NCI-H1930 (cell line): ENCODE data around the gene C12orf76.
"Not testable (repeated sequence)": the region's sequence is repeated elsewhere in the genome, so short reads cannot be mapped to it uniquely, and the experiment has no call there.

Experiments
- DNase-seq, 2 experiments: peaks; one replicate each; lab custom pipeline; 2025; lab: John Stamatoyannopoulos, UW

Gene C12orf76

DNA sequence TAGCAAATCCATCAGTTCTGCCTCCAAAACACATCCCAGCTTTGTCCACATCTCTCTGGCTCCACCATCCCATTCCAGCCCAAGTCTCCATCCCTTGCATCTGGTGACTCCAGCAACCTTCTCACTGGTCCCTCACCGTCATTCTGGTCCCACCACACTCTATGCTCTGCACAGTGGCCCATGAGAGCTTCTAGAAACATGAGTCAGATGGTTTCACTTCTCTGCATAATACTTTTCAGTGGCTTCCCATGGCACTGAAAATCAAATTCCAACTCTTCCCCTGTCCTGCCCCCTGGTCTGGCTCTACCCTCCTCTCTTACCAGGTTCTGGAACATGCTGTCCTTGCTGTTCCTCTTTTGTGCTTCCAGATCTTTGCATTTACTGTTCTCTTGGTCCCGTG lies 17.2 kb upstream of the C12orf76 start:
- DNase-seq, result no peak

DNA sequence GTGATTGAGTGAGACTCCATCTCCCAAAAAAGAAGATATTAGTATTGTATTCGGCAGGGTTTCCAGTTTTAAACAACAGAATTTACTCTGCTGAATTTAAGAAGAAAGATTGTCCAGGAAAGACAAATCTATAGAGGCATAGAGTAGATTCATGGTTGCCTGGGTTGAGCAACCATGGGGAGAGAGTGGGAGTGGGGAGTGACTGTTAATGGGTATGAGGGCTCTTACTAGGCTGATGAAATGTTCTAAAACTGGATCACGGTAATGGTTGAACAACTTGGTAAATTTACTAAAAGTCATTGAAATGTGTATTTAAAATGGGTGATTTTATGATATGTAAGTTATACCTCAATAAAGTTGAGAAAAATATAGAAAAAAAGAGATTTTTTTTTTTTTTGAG lies 13.9 kb upstream of the C12orf76 start:
- DNase-seq, result no peak

DNA sequence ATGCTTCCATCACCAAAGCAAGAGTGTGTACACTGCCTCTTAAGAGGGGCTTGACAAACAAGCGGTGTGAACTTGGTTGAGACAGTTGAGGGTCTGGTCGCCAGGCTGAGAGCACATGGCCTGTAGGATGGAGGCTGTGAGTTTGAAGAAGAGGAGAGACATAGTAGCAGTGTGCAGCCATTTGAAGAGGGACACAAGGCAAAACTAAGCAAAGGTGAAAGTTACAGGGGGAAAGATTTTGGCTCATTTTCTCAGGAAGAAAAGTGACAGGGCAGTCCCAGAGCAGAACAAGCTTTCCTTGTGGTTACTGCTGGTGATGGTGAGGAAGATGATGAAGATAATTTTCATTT lies 11.3 kb upstream of the C12orf76 start:
- no peak for DNase-seq

DNA sequence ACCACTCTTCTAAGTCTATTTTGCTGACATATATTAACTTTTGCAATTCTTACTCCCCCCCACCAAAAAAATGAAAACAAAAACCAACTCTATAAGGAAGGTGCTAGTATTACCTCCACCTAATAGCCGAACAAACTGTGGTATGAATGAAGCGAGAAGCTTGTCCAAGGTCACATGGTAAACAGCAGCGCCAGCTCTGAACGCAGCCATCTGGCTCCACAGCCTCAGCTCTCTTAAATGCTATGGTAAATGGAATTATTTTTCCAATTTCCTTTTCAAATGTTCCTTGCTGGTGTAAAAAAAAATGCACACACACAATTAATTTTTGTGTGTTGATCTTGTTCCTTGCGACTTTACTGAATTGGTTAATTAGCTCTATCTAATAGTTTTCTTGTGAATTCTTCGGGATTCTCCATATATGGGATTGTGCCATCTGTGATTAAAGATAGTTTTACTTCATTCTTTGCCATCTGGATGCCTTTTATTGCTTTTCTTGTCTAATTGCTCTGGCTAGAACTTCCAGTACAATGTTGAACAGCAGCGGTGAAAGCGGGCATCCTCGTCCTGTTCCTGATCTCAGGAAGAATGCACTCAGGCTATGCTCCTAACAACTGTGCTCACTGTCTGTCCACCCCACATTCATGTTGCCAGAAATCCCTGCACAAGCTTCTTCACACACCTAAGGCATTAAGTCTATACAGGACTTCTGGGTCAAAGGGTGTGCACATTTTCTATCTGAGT lies 10.7 kb upstream of the C12orf76 start:
- DNase-seq, result no peak

DNA sequence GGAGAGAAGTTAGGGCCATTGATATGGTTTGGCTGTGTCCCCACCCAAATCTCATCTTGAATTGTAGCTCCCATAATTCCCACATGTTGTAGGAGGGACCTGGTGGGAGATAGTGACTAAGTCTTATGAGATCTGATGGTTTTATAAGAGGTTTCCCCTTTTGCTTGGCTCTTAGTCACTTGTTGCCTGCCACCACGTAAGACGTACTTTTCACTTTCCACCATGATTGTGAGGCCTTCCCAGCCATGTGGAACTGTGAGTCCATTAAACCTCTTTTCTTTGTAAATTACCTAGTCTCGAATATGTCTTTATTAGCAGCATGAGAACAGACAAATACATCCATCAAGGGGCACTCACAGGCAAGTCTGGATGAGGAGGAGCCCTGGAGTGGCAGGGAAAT lies 8.3 kb upstream of the C12orf76 start:
- DNase-seq, result not testable (repeated sequence)

DNA sequence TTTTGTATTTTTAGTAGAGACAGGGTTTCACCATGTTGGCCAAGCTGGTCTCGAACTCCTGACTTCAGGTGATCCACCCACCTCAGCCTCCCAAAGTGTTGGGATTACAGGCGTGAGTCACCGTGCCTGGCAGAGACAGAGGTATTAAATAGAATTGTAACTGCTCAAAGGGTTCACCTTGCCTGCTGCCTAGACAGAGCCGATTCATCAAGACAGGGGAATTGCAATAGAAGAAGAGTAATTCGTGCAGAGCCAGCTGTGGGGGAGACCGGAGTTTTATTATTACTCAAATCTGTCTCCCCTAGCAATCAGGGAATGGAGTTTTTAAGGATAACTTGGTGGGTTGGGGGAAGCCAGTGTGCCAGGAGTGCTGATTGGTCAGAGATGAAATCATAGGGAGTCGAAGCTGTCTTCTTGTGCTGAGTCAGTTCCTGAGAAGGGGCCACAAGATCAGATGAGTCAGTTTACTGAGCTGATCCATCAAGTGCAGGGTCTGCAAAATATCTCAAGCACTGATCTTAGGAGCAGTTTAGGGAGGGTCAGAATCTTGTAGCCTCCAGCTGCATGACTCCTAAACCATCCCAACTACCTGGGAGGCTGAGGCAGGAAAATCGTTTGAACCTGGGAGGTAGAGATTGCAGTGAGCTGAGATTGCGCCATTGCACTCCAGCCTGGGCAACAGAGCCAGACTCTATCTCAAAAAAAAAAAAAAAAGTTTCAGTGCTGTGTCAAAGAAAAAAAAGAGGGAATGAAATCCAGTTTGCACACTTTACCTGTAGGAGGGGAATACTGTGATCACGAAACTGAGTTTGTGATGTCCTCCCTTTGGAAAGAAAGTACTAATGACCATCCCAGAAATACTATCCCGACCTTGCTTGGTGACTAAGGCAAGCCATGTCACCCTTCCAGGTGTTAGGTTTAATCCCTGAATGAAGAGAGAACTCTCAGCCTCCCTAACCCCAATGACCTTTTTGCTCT lies 7.3 kb upstream of the C12orf76 start:
- DNase-seq, result not testable (repeated sequence)

DNA sequence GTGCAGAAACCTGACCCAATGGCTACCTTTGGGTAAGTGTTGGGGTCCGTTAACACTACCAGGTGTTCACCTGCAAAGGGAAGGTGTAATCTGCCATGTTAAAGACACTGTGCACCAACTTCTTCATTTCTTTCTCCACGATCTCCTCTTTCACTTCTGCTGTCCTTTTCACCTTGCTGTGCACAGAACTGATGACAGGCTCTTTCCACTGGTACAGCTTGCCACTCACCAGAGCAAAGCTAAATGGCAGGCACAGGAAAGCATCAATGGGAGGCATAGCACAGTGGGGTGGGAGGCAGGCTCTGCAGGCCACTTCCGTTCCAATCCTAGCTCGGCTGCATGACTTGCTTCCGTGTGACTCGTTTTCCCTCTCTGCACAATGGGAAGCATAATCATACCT lies 2.6 kb upstream of the C12orf76 start:
- DNase-seq, result no peak

DNA sequence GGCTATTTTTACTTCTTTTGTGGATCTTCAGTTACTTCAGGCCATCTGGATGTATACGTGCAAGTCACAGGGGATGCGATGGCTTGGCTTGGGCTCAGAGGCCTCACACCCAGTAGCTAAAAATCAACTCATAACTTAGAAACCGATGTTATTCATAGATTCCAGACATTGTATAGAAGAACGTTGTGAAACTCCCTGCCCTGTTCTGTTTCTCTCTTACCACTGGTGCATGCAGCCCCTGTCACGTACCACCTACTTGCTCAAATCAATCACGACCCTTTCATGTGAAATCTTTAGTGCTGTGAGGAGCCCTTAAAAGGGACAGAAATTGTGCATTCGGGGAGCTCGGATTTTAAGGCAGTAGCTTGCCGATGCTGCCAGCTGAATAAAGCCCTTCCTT lies 1.3 kb upstream of the C12orf76 start:
- not testable (repeated sequence) for DNase-seq

DNA sequence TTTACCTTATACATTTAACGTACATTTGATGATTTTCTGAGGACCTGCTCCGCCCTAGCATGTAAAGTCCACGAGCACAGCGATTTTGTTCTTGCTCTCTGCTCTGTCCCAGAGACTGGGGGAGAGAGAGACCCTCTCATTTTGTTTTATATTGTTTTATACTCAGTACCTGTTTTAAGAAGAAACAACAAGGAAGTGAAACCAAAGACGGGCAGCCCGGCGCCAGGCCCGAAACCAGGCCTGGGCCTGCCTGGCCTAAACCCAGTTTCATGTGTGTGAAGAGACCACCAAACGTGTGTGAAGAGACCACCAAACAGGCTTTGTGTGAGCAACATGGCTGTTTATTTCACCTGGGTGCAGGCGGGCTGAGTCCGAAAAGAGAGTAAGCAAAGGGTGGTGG lies 712 bp upstream of the C12orf76 start:
- not testable (repeated sequence) for DNase-seq

DNA sequence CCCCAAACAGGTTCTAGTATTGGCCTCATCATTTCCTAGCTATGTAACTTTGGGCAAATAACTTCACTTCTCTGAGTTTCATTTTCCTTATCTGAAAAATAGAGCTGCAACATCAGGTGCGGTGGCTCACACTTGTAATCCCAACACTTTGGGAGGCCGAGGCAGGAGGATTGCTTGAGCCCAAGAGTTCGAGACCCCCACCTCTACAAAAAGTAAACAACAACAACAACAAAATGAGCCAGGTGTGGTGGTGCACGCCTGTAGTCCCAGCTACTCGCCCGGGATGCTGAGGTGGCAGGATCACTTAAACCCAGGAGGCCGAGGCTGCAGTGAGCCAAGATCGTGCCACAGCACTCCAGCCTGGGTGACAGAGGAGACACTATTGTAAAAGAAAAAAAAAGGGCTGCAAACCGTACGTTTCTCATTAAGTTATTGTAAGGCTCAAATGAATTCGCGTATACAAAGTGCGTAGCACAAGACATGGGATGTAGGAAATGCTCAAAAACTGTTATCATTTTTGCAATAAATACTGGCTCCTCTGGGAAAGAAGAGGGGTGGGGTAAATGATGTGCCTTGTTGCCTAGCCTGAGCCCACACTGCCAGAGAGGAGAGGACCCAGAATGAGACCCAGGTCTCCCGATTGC lies 903 bp downstream of the C12orf76 start:
- DNase-seq, result no peak

DNA sequence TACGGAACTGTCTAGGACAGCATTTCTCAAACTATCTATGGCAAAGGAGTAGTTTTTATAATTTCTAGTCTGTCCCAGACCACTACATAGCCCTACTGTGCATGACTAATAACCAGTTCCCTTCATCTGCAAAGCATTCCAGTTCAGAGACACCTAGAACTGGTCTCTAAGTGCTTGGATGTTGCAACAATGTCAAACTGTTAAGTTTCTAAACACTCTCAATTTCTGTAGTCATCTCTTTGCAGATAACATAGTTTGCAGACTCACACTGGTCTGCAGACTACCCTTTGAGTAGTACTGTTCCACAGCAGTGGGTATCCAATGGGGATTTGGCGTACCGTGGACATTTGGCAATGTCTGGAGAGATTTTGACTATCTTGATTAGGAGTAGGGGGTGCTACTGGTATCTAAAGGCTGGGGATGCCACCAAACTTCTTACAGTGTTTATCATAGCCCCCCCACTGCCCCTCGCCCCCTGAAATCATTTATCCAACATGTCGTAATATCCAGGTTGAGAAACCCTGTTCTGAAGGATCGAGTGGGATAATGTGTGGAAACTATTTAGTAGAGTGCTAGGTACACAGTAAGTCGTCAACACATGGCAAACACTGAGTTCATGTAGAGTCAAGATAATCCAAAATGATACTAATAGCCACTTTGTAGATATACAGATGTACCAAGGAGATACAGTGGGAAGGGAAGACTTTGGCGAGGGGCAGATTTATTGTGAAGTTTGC lies 1.7 kb downstream of the C12orf76 start:
- DNase-seq, result no peak

DNA sequence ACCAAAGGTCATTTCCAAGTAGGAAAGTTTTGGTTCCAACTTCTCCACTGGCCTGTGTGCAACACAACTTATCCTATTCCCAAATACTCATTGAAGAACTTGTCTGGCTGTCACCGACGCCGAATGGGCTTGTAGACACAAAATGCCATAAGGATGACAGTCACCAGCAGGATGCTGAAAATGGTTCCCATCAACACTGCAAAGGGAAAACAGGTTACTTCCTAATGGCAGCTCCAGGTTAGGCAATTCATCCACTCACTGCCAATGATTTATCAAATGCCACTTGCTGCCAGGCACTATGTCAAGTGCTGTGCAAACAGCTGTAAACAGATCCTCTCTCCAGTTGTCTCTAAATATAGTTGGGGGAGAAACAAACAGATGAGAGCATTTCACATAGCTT lies 6.1 kb downstream of the C12orf76 start:
- no peak for DNase-seq

DNA sequence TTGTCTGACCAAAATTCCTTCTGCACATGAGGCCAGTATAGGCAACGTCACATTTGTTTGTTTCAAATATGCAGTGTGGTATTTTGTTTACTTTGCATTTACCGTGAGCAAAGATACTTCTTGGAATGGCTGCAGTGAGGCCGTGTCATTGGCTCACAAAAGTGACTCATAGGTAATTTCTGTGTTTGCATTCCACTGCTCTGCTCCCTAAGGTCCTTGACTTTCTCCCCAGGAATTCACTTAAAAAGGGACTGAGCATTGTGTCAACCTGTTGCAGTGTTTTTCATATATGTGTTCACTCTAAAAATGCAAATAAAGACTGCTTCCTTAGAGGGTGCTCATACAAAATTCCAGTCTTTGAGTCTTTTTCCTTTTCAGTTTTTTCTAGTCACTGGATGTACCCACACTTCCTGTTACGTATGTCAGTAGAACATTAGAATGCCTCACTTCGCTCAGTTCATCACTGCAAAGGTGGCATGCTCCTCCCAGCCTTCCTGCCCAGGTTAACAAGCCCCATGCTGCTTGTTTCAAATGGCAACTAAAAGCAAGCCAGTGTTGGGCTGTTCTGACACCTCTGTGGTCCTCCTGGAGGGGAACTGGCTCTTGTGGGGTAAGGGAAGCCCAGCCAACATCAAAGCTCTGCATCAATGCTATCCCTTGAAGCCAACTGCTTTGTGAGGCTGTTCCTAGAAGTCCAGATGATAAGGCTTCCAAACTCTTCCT lies 9.1 kb downstream of the C12orf76 start:
- no peak for DNase-seq

DNA sequence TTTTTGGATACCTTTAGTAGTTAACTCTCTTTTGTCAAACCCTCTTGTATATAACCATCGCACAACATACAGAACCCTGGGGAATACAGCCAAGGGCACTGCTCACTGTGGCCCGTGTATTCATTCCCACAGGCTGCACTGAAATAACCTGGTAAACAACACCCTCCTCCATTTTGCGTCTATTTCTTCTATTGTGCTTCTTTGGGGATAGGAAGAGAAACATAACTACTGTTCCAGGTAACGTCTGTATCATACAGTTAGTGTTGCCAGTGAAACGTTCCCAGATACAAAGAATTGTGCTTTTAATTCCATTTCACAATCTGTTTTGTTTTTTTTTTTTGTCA lies 9.6 kb downstream of the C12orf76 start:
- no peak for DNase-seq

DNA sequence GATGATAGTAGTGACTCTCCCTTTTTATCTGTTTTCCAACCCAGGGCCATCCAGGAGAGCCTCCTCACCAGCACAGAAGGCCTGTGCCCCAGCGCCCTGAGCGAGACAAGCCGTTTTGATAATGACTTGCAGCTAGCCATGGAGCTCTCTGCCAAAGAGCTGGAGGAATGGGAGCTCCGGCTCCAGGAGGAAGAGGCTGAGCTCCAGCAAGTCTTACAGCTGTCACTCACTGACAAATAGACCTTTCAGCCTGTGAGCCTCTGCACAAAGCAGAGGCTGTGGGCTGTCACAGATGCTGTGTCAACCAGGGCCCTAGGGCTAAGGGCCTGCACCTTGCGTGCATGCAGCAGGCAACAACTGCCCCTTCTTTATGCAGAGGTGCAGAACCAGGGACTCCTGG lies 11.0 kb downstream of the C12orf76 start:
- DNase-seq, result no peak

DNA sequence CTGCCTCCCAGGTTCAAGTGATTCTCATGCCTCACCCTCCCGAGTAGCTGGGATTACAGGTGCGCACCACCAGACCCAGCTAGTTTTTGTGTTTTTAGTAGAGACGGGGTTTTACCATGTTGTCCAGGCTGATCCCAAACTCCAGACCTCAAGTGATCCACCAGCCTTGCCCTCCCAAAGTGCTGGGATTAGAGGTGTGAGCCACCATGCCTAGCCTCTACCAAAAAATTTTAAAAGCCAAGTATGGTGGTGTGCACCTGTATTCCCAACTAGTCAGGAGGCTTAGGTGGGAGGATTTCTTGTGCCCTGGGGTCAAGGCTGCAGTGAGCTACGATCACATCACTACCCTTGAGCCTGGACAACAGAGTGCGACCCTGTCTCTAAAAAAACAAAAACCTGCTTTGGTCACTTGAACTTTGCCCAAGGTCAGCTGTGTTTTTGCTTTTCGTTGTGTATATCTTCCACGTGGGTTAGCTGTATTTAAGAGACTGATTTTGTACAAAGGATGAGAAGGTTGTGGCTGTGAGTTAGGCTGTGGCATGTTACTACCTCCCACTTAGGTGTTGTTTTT lies 12.7 kb downstream of the C12orf76 start:
- DNase-seq, result no peak

DNA sequence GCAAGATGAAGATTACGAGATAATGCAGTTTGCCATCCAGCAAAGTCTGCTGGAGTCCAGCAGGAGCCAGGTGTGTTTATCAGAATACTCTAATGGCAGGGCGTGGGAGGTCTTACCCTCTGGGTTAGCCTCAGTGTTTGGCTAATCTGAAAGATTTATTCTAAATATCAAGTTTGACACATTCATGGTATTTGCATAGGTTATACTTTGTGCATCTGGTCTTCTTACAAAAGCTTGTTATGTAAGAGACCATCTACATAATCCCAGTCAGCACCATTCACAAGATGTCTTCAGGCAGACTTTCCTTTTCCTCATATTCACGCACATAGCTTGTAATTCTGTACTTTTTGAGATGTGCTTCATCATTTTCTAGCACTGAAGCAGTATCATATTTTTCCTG lies 14.4 kb downstream of the C12orf76 start:
- DNase-seq, result no peak

DNA sequence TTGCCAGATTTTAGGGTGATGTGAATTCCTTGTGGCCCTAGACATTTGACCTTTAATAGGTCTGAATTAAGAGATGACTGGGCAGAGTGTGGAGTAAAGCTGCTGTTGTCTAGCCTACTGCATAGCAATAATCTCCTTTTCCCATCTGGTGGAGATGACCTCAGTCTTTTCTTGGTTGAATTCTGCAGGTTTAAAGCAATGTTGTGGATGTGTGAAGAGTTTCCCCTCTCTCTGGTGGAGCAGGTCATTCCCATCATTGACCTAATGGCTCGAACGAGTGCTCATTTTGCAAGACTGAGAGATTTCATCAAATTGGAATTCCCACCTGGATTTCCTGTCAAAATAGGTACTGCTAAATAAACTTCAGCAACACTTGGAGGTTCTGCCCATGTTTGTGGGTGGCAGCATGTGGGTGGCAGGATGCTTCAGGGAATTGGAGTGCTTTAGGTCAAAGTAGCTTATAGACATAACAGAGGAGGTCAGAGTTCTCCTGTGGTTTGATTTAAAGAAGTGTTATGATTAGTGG lies 19.0 kb downstream of the C12orf76 start:
- DNase-seq, result no peak

DNA sequence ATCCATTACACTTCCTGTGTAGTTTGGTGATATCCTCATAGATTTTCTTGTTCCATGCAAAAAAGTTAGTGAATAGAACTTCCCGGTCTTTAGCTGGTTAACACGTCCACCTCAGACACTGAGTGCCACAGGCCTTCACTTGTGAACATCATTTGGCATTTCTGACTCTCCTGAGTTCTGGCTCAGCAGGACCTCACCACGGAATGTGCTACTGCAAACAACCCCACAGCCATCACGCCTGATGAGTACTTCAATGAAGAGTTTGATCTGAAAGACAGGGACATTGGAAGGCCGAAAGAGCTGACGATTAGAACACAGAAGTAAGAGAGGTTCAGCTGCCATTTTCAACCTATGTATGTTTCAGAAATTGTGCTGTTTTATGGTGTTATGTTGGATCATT lies 20.0 kb downstream of the C12orf76 start:
- DNase-seq, result no peak

DNA sequence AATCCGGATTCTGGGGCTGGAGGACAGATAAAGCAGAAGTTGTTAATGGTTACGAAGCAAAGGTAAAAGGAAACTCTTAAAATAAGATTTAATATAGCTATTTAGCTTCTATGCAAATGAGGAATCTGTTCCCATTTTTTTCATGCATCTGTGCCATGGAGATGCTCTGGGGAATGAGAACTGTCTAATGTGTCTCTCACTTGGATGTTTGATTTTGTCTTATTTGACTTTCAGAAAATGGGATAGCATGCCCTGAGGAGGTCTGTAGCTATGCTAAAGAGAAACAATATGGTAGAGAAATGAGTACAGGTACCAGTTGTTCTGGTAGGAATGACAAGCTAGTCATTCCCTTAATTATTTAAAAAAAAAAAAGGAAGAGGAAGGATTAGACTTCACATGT lies 24.3 kb downstream of the C12orf76 start:
- DNase-seq, result no peak
